GM18507 (cell line): ENCODE measurements around the gene SLC23A3.
"Not testable (repeated sequence)": the region's sequence is repeated elsewhere in the genome, so short reads cannot be mapped to it uniquely, and the experiment has no call there.

Experiments
- DNase-seq: peaks from one replicate; pipeline ENCODE4 v3.0.0; 2011; ENCODE audit warnings: low read depth; ENCODE audit not compliant: insufficient read length; ENCODE audit errors: extremely low spot score
- FAIRE-seq: peaks from 2 replicates; lab custom pipeline; 2011; peaks lifted over from hg19 to GRCh38; lab: Jason Lieb, UNC

SLC23A3 gene

DNA sequence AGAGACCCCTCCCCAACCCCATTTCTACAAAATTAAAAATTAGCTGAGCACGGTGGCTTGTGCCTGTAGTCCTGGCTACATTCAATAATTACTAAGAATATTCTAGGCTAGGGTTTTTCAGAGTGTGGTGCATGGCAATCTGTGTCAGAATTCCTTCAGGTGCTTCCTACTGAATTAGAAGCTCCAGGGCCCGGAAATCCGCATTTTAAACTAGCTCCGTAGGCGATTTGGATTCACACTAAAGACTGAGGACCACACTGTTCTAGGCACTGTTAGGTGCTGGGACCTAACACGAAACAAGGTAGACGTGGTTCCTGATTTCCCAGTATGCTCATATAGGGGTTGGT is 36.1 kb upstream of the SLC23A3 start:
- DNase-seq (no peak), FAIRE-seq (no peak)

DNA sequence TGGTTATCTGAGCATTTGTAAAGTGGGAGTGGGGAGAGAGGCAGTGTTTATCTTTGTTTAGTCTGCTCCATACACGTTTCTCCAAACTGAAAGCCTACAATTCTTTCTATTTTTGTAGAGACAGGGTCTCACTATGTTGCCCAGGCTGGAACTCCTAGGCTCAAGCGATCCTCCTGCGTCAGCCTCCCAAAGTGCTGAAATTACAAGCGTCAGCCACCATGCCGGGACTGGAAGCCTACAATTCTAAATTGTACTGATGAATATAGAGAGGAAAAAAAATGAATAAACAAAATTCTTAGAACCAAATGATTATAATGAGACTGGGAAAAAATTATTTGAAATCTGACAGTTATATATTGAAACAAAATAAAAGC is 35.3 kb upstream of the SLC23A3 start:
- DNase-seq (no peak), FAIRE-seq (no peak)

GRCh38 chr2:219204425-219205164 is 34.8 kb upstream of the SLC23A3 start:
- DNase-seq (no peak), FAIRE-seq (no peak)

DNA sequence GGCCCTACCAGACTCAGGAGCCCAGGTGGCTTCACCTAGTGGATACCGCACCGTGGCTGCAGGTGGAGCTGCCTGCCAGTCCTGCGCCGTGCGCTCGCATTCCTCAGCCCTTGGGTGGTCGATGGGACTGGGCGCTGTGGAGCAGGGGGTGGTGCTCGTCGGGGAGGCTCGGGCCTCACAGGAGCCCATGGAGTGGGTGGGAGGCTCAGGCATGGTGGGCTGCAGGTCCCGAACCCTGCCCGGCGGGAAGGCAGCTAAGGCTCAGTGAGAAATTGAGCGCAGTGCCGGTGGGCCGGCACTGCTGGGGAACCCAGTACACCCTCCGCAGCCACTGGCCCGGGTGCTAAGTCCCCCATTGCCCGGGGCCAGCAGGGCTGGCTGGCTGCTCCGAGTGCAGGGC is 31.5 kb upstream of the SLC23A3 start:
- not testable (repeated sequence) for FAIRE-seq, DNase-seq

GRCh38 chr2:219200502-219201326 is 30.9 kb upstream of the SLC23A3 start:
- not testable (repeated sequence) for DNase-seq, FAIRE-seq

- FAIRE-seq: no peak
- DNase-seq: no peak
Observed at GRCh38 chr2:219199470-219200211, 29.8 kb upstream of the SLC23A3 start.

GRCh38 chr2:219198974-219199373 is 29.1 kb upstream of the SLC23A3 start:
- DNase-seq (no peak), FAIRE-seq (no peak)

DNA sequence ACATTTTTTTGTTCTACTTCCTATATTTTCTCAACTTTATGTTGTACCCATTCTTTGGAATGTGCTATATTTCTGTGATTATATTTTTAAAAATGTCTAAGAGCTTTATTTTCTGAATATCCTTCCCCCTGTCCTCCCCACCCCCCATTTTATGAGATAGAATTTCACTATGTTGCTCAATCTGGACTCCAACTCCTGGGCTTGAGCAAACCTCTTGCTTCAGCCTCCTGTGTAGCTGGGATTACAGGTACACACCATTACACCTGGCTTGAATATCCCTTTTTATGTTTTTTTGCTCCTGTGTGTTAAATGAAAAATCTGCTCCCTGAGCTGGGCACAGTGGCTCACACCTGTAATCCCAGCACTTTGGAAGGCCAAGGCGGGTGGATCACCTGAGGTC is 27.6 kb upstream of the SLC23A3 start:
- DNase-seq (no peak), FAIRE-seq (no peak)

DNA sequence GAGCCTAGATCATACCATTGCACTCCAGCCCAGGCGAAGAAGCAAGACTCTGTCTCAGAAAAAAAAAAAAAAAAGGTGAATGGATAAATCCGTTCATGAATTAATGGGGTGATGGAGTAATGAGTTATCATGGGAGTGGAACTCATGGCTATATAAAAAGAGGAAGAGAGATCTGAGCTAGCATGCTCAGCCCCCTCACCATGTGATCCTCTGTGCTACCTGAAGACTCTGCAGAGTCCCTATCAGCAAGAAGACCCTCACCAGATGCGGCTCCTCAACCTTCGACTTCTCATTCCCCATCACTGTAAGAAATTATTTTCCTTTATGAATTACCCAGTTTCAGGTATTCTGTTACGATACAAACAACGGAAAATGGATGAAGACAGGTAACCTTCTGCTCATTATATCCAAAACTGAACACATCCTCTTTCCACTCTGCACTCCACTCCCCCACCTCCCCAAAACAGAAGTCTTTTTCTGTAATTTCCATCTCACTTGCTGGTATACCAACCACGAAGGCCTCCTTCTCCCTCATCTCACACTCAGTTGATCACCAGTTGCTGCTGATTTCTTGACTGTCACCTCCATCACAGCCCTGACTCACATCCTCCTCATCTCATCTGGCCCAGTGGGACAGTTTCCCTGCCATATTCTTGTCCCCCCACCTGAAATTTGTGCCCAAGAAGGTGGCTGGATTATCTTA is 17.1 kb upstream of the SLC23A3 start:
- FAIRE-seq (no peak), DNase-seq (no peak)

GRCh38 chr2:219184121-219184520 is 14.3 kb upstream of the SLC23A3 start:
- DNase-seq (no peak), FAIRE-seq (no peak)

DNA sequence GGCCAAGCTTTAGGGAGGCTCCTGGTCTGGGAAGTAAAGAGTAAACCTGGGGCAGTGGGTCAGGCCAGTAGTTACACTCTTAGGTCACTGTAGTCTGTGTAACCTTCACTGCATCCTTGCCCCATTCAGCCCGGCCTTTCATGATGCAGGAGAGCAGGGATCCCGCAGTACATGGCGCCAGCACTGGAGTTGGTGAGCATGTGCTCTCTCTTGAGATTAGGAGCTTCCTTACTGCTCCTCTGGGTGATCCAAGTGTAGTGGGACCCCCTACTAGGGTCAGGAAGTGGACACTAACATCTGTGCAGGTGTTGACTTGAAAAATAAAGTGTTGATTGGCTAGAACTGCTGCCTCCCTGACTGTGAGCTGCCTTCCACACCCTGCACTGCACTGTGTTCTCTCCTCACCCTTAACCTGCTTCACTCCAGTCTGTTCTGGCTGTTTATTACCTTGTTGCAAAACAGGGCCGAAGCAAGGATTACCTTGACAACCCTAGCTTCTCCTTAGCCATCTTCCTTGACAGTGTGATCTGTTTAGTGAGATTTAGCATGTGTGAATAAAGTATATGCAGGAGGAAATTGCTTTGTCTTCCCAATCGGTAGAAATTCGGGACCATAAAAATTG is 13.4 kb upstream of the SLC23A3 start:
- FAIRE-seq (no peak), DNase-seq (no peak)

DNA sequence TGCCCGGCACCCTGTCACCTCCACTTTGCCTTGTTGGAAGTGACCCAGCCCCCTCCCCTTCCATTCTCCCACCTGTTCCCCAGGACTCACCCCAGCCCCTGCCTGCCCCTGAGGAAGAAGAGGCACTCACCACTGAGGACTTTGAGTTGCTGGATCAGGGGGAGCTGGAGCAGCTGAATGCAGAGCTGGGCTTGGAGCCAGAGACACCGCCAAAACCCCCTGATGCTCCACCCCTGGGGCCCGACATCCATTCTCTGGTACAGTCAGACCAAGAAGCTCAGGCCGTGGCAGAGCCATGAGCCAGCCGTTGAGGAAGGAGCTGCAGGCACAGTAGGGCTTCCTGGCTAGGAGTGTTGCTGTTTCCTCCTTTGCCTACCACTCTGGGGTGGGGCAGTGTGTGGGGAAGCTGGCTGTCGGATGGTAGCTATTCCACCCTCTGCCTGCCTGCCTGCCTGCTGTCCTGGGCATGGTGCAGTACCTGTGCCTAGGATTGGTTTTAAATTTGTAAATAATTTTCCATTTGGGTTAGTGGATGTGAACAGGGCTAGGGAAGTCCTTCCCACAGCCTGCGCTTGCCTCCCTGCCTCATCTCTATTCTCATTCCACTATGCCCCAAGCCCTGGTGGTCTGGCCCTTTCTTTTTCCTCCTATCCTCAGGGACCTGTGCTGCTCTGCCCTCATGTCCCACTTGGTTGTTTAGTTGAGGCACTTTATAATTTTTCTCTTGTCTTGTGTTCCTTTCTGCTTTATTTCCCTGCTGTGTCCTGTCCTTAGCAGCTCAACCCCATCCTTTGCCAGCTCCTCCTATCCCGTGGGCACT is 12.7 kb upstream of the SLC23A3 start:
- DNase-seq (no peak), FAIRE-seq (no peak)

DNA sequence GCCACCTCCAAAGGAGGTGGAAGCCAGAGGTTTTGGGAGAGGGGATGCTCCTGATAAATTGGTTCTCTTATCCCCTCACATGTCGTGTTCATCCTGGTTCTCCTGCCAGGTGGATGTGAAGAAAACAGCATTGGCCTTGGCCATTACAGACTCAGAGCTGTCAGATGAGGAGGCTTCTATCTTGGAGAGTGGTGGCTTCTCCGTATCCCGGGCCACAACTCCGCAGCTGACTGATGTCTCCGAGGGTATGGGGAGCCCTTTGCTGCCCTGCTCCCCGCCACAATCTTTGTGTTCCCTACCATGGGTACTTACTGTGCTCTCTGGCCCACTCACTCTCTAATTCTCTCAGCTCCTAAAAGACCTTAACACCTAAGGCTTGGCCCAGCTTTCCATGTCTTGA is 11.7 kb upstream of the SLC23A3 start:
- no peak for FAIRE-seq
- DNase-seq: no peak

DNA sequence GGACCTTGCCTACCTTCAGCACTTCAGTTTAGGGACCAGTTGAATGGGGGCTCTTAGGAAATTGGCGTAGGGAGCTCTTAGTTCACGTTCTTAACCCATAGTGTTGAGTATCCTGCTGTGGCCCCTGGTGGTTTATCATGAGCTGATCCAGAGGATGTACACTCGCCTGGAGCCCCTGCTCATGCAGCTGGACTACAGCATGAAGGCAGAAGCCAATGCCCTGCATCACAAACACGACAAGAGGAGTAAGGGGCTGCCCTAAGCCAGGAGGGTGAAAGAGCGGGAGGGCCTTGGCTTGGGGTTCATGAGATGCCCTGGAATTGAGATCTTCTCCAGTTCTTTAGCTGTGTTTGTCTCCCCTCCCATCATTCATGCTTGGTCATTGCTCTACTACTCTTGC is 11.1 kb upstream of the SLC23A3 start:
- FAIRE-seq (no peak), DNase-seq (no peak)

- no peak for FAIRE-seq
Observed at GRCh38 chr2:219179601-219180465, 10.0 kb upstream of the SLC23A3 start.

GRCh38 chr2:219178377-219179175 is 8.7 kb upstream of the SLC23A3 start:
- DNase-seq: no peak
- no peak for FAIRE-seq

More at GRCh38 chr2:219179601-219180465, 10.0 kb upstream of the SLC23A3 start:
- no peak for DNase-seq
